ENCODE data around the gene GPR39. TPM values are rescaled to one million over a fixed set of nuclear protein-coding genes. Genes with fewer than 3 reads are reported as not detected.

The GPR39 gene
- total and polyA plus RNA-seq, 2 donors (not counting 3 experiments of a cell fraction or from before 2014, with no cell fraction given): 0.03 to 0.20 TPM

DNA sequence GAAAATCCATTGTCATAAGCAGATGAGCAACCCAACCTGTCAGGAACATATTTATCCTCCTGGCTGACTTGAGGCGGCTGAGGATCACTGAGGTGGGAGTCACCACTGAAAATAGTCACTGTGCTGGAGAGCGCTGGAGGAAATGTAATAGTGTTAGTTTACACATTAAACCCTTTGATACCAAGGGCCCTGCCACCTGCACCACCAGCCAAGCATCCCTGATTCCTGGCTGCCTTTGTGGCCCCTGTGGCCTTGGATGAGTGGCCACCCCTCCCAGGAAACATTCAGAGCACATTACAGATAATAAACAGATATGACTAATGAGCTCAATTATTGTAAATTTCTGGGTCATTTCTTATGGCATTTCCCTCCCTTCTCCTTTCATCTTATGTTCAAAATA is 147.5 kb downstream of the GPR39 start:
- dilution Hi-C loops (cut with MboI; ENCODE audit: extremely low pct_ligation_motif_present, low sequenced_read_pairs) (no loop called here), intact Hi-C loops (cut with micrococcal nuclease) (no loop called here)
- Histone ChIP-seq H3K27ac (ENCODE audit: insufficient read depth, low read depth, low read length) (no peak overlapping the region), H3K4me2 (ENCODE audit: insufficient read depth, low read length) (no peak overlapping the region), H3K9ac (replicated peaks; ENCODE audit: extremely low read depth, insufficient read depth, low read length) (no peak overlapping the region), H4K20me1 (replicated peaks; ENCODE audit: control insufficient read depth, extremely low read depth, insufficient read depth, low read length) (no peaks in the 10 kb centered on the region), H3K9me3 (replicated peaks; ENCODE audit: control insufficient read depth, insufficient read depth, low read length) (no peaks in the 10 kb centered on the region), H3K79me2 (ENCODE audit: control insufficient read depth, insufficient read depth, low read length) (no peaks in the 10 kb centered on the region), H3K27me3 (ENCODE audit: control insufficient read depth in 2 of 2, insufficient read depth in 2 of 2, low read length in 2 of 2) (no peaks in the 10 kb centered on the region), H3K4me3 (replicated peaks in 1 of 3; ENCODE audit: insufficient read depth in 1 of 3, low read depth in 1 of 3, low read length in 3 of 3) (no peak overlapping the region), H3K36me3 (ENCODE audit: control insufficient read depth in 2 of 2, extremely low read depth in 1 of 2, insufficient read depth in 2 of 2, low read length in 2 of 2) (no peaks in the 10 kb centered on the region), H3K4me1 (ENCODE audit: control insufficient read depth, extremely low read depth, insufficient read depth, low read length) (no peaks in the 10 kb centered on the region), H3K9me1 (replicated peaks; ENCODE audit: control insufficient read depth, extremely low read depth, insufficient read depth, low read length) (no peaks in the 10 kb centered on the region), H2AFZ (ENCODE audit: low read depth, low read length) (no peak overlapping the region)
- ChIA-PET POLR2A (no interaction called here), CTCF (no interaction called here)
- no peak for FAIRE-seq
- no peak for DNase-seq (ENCODE audit: low read depth, low spot score)
- TF ChIP-seq JUN (IDR thresholded peaks at IDR 0.05; ENCODE audit: borderline replicate concordance, insufficient read depth, insufficient read length, low read depth): no peak
- TF ChIP-seq POLR2AphosphoS5 (IDR thresholded peaks at IDR 0.05; ENCODE audit: insufficient read depth, low read depth, low read length): no peak
- TF ChIP-seq, protein P1, sequence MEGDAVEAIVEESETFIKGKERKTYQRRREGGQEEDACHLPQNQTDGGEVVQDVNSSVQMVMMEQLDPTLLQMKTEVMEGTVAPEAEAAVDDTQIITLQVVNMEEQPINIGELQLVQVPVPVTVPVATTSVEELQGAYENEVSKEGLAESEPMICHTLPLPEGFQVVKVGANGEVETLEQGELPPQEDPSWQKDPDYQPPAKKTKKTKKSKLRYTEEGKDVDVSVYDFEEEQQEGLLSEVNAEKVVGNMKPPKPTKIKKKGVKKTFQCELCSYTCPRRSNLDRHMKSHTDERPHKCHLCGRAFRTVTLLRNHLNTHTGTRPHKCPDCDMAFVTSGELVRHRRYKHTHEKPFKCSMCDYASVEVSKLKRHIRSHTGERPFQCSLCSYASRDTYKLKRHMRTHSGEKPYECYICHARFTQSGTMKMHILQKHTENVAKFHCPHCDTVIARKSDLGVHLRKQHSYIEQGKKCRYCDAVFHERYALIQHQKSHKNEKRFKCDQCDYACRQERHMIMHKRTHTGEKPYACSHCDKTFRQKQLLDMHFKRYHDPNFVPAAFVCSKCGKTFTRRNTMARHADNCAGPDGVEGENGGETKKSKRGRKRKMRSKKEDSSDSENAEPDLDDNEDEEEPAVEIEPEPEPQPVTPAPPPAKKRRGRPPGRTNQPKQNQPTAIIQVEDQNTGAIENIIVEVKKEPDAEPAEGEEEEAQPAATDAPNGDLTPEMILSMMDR (IDR thresholded peaks at IDR 0.05; ENCODE audit: extremely low read depth in 1 of 2, insufficient read depth in 1 of 2, low read depth in 1 of 2, low read length in 2 of 2): no peak
- TF ChIP-seq MAX (IDR thresholded peaks at IDR 0.05; ENCODE audit: insufficient read depth, insufficient read length): no peak
- TF ChIP-seq POLR2A (IDR thresholded peaks at IDR 0.05; ENCODE audit: low read depth, low read length): no peak
- no peak for TF ChIP-seq FOS (IDR thresholded peaks at IDR 0.05; ENCODE audit: borderline replicate concordance, insufficient read depth, low read length)
- no peak for TF ChIP-seq MYC (IDR thresholded peaks at IDR 0.05; ENCODE audit: low read depth, low read length)
- TF ChIP-seq EZH2 (IDR thresholded peaks at IDR 0.05; ENCODE audit: borderline replicate concordance, low read depth, low read length, severe bottlenecking): no peak
- no peak for TF ChIP-seq GATA2 (IDR thresholded peaks at IDR 0.05; ENCODE audit: insufficient read depth, insufficient read length, low read depth, low read length)
- BruUV-seq (replicated peaks): no TSS peak
